CD4-positive, alpha-beta T cell treated with Interferon alpha-2 for 1 hour (primary cell): ENCODE measurements around the gene ZNF24.

ENCODE experiments used
- DNase-seq, 2 donors: peaks; one replicate each; pipeline ENCODE4 v3.0.0-alpha.2; 2020 to 2022

Gene ZNF24

GRCh38 chr18:35343936-35344735 is at the start of gene ZNF24:
Gene ZNF24, minus strand, starts transcription at chr18:35344420. Its CDS starts 3,770 bp downstream, at chr18:35340650.
- peak; percentile 95 for DNase-seq

DNA sequence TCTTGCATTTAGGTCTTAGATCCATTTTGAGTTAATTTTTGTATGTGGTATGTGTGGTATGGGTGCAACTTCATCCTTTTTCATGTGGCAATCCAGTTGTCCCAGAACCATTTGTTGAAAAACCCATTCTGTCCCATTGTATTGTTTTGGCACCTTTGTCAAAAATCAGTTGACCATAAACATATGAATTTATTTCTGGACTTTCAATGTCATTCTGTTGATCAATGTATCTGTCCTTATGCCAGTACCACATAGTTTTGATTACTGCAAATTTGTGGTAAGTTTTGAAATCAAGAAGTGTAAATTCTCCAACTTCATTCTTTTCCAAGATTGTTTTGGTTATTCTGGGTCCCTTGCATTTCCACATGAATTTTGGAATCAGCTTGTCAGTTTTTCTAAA is 49.5 kb upstream of the ZNF24 start:
- DNase-seq: no peak

- no peak for DNase-seq
Observed at GRCh38 chr18:35392375-35392774, 48.2 kb upstream of the ZNF24 start.

GRCh38 chr18:35390951-35391700 is 46.9 kb upstream of the ZNF24 start:
- no peak for DNase-seq

DNA sequence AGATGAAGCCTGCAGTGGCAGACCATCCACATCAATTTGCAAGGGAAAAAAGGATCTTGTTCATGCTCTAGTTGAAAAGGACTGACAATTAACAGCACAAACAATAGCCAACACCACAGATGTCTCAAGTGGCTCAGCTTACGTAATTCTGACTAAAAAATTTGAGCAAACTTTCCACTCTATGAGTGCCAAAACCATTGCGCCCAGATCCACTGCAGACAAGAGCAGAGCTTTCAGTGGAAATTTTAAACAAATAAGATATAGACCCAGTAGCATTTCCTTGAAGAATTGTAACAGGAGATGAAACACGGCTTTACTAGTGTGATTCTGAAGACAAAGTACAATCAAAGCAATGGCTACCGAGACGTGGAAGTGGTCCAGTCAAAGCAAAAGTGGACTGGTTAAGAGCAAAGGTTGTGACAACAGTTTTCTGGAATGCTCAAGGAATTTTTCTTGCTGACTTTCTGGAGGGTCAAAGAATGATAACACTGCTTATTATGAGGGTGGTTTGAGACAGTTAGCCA is 44.9 kb upstream of the ZNF24 start:
- no peak for DNase-seq

- DNase-seq: peak in 1 of 2 donors; percentile 11
Observed at GRCh38 chr18:35387152-35387571, 42.9 kb upstream of the ZNF24 start.

DNA sequence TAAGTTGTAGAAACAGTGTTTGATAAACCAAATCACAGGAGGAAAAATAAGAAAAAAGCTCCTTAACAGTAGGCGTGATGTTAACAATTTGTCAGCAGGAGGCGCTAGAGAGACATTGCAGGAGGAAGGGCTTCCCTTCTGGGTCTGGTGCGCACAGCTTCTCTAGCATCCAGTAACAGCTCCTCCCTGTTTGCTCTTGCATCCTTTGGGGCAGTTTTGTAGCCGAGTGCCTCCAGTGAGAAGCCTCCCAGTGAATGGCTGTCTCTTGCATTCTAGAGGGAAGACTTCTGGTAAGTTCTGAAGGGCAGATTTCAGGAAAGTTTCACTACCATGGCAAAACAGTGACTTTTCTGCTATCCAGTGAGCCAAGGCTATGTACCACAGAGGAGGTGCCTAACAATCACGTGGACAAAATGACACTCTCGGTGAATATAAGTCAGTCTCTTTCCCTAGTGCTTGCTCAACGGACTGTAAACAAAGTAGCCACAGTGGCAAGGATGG is 42.4 kb upstream of the ZNF24 start:
- DNase-seq: peak; percentile 67 to 79

DNA sequence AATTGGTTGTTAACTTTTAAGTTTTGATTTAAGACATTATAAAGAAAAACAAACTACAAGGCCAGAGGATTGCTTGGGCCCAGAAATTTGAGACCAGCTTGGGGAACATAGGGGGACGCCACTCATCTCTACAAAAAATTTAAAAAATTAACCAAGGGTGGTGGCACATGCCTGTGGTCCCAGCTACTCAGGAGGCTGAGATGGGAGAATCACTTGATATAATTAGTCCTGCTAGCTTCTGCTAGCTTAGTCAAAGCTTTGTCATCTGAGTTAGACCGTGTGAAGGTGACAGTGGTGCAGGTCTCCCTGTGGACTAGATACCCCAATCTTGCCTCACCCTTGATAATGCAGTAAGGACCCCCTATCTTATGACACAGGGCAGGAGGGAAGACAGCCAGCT is 38.9 kb upstream of the ZNF24 start:
- DNase-seq: no peak

DNA sequence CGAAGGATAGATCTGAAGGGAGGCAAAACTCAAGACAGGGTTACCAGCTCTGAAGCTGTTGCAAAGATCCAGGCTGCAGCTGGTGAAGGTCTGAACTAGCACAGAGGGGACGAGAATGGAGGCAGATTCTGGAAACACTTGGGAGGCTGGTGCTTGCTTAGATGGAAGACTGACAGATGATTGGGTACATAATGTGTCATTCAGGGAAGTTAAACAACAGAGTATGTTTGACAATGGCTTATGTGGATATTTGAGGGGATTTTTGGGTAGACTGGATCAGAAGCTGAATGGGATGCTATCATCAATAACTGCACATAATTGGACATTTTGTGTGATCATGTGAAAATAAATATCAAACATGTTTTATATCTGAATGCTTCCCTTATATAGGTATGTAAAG is 35.2 kb upstream of the ZNF24 start:
- DNase-seq: no peak

DNA sequence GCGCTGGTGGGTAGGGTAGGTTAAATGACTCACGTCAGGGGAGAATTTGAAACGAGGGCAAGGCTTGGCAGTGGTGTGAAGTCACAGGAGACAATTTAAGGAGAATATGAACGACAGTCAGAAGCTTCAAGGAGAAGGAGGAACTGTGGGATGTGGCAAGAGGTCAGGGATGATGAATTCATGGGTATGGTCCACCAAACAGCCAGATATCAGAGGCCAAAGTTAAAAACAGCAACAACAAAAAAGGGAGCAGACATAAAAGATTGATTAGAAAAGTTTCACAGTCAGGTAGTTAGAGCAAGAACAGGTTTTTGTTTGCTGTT is 34.3 kb upstream of the ZNF24 start:
- DNase-seq: no peak

DNA sequence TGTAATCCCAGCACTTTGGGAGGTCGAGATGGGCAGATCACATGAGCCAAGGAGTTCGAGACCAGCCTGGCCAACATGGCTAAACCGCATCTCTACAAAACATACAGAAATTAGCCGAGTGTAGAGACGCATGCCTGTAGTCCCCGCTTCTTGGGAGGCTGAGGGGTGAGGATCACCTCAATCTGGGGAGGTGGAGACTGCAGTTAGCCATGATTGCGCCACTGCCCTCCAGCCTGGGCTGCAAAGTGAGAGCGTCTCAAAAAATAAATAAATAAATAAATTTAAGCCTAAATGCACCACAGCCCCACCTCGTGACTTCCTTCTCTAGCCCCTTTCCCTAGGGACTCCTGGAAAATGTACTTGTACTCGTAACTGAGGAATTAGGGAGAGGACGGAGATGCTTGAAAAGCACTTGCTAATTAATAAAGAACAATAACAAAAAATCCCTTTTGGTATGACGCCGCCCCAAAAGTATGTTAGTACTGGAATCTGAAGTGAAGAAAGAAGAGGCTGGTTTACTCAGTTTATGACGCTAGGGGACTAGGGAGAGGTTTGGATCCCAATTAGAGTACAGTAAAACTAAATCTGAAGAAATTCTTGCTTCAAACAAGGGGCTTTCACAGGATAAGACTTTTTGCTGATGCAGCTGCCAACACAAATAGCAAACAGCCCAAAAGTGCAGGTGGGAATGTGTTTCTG is 33.8 kb upstream of the ZNF24 start:
- no peak for DNase-seq

DNA sequence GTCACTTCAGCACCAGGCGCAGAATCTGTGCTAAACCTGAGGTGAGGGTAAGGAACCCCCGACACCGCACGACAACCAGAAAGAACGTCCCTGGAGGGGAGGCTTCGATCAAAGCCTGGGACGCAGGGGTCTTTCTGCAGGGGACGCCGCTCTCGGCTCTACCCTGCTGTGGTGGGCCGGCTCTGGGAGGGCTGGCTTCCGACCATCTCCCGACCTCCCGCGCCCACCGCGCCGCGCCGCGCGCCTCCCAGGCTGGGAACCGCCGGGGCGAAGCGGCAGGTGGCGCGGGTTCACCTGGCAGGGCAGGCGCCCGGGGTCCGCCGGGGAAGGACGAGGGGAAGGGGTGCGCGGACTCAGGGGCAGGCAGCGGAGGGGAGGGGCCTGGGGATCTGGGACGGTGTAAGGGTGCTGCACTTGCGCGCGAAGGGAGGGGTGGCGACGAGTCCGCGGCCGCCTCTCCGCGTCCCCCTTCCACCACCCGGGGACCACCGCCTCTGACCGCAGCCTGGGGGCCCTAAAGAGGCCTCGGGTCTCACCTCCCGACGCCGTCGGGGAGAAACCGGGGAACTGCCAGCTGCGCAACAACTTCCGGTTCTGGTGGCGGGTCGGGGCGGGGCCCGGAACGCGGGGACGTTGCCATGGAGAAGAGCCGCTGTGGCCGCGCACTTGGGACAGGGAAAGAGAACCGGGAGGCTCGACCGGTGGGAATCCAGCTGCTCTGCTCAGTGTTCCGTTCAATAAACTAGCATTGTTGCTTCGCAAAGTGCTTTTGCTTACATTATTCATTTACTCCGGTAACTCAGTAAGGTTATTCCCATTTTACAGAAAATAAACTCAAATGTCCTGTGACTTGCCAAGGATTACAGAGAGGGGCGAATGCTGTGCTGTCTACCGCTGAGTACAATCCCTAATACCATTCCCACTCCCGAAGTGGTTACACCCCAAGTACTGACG is 32.8 kb upstream of the ZNF24 start, which contains the start of gene ZNF396:
Gene ZNF396, minus strand, starts transcription at position 596 of the 954 bp plus-strand sequence. CDS start 3,045 bp downstream, outside the sequence.
- peak; percentile 63 to 70 for DNase-seq

- DNase-seq: peak; percentile 8 to 20
Observed at GRCh38 chr18:35376393-35376741, 32.1 kb upstream of the ZNF24 start.

DNA sequence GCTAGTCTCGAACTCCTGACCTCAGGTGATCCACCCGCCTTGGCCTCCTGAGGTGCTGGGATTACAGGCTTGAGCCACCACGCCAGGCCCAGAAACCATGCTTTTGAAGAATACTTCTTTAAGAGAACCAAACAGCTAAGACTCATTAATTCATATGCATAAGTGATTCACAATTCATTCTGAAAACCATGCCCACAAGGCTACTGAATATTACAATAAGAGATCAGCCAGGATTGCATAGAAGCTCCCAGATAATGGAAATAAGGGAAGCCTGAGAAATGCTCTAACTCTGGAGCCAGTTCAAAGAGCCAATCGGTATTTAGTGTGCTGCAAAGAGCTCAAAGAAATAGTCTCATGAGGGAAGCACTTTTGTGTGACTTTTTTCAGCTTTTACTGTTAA is 30.5 kb upstream of the ZNF24 start:
- DNase-seq: no peak

GRCh38 chr18:35371412-35372195 is 27.4 kb upstream of the ZNF24 start:
- no peak for DNase-seq

DNA sequence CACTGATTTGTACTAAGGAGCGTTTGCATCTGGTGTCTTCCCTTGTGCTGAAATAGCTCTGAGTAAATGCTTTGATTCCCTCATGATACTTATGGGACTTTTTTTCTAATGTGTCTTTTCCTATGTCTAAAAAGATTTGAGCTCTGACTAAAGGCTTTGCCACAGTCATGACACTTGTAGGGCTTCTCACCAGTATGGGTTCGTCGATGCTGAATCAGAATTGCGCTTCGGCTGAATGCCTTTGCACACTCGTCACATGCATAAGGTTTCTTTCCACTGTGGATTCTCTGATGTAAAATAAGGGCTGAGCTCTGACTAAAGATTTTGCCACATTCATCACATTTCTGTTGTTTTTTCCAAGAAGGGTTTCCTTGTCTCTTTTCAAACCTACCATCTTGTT is 24.9 kb upstream of the ZNF24 start:
- no peak for DNase-seq

GRCh38 chr18:35368595-35368994 is 24.4 kb upstream of the ZNF24 start:
- no peak for DNase-seq

- no peak for DNase-seq
Observed at GRCh38 chr18:35362531-35362930, 18.3 kb upstream of the ZNF24 start.

GRCh38 chr18:35361570-35362321 is 17.5 kb upstream of the ZNF24 start:
- no peak for DNase-seq

- peak; percentile 78 to 79 for DNase-seq
Observed at GRCh38 chr18:35355140-35355618, 11.0 kb upstream of the ZNF24 start.
